ENCODE results near the gene ATP4A.
"Not testable (repeated sequence)": the region's sequence is repeated elsewhere in the genome, so short reads cannot be mapped to it uniquely, and the experiment has no call there.

ATP4A gene

GRCh38 chr19:35563207-35563829 is at the start of gene ATP4A:
TSS of gene ATP4A (minus strand) at chr19:35563658. CDS start at chr19:35563629, 29 bp downstream.
- DNase-seq (ENCODE audit: extremely low spot score) = no peak
- POLR2A ChIA-PET = interaction anchor here (0.6 kb wide), 2 partner anchors 210 to 326 kb away, joined by 3 read pairs; no protein-coding TSS in a partner anchor
- TF ChIP-seq CTCF (IDR thresholded peaks at IDR 0.05; ENCODE audit: control extremely low read depth, extremely low read depth, low read depth, missing control alignments) = no peak
- CTCF ChIA-PET = interaction anchor here (0.8 to 4.4 kb wide), 5 partner anchors 14 to 53 kb away, joined by 3 to 21 read pairs (median 3); no protein-coding TSS in a partner anchor

GRCh38 chr19:35612559-35613321 is 49.3 kb upstream of the ATP4A start, which contains the start of gene HAUS5:
TSS of gene HAUS5 (plus strand) at chr19:35612735. CDS start at chr19:35612795, 60 bp downstream.
- POLR2A ChIA-PET = interaction anchor here (0.7 kb wide), 1 partner anchor 30 kb away, joined by 3 read pairs; no protein-coding TSS in a partner anchor
- no peak for TF ChIP-seq CTCF (IDR thresholded peaks at IDR 0.05; ENCODE audit: control extremely low read depth, extremely low read depth, low read depth, missing control alignments)
- peak; percentile 97 for DNase-seq (ENCODE audit: extremely low spot score)
- CTCF ChIA-PET = interaction anchor here (0.7 to 1.7 kb wide), 5 partner anchors 10 to 117 kb away, joined by 3 to 9 read pairs (median 6); no protein-coding TSS in a partner anchor

- TF ChIP-seq CTCF (IDR thresholded peaks at IDR 0.05; ENCODE audit: control extremely low read depth, extremely low read depth, low read depth, missing control alignments) = no peak
- POLR2A ChIA-PET = no interaction called here
- CTCF ChIA-PET = interaction anchor here (1.3 to 1.7 kb wide), 3 partner anchors 11 to 117 kb away, joined by 6 to 9 read pairs (median 7); no protein-coding TSS in a partner anchor
- no peak for DNase-seq (ENCODE audit: extremely low spot score)
Measured at GRCh38 chr19:35612224-35612558, 48.7 kb upstream of the ATP4A start.

- CTCF ChIA-PET = interaction anchor here (1.0 to 4.1 kb wide), 6 partner anchors 13 to 61 kb away, joined by 3 to 23 read pairs (median 5); no protein-coding TSS in a partner anchor
- TF ChIP-seq CTCF (IDR thresholded peaks at IDR 0.05; ENCODE audit: control extremely low read depth, extremely low read depth, low read depth, missing control alignments) = no peak
- DNase-seq (ENCODE audit: extremely low spot score) = peak; percentile 65
- POLR2A ChIA-PET = no interaction called here
Measured at GRCh38 chr19:35609851-35610353, 46.4 kb upstream of the ATP4A start.

- ChIA-PET CTCF (interaction anchor here (1.1 to 4.1 kb wide), 4 partner anchors 11 to 98 kb away, joined by 3 to 23 read pairs (median 10); no protein-coding TSS in a partner anchor), POLR2A (no interaction called here)
- no peak for TF ChIP-seq CTCF (IDR thresholded peaks at IDR 0.05; ENCODE audit: control extremely low read depth, extremely low read depth, low read depth, missing control alignments)
- DNase-seq (ENCODE audit: extremely low spot score) = peak; percentile 44
Measured at GRCh38 chr19:35608251-35608650, 44.8 kb upstream of the ATP4A start.

GRCh38 chr19:35607661-35608060 is 44.2 kb upstream of the ATP4A start:
- ChIA-PET POLR2A (no interaction called here), CTCF (interaction anchor here (1.1 to 4.1 kb wide), 4 partner anchors 11 to 97 kb away, joined by 3 to 23 read pairs (median 10); no protein-coding TSS in a partner anchor)
- DNase-seq (ENCODE audit: extremely low spot score) = no peak
- TF ChIP-seq CTCF (IDR thresholded peaks at IDR 0.05; ENCODE audit: control extremely low read depth, extremely low read depth, low read depth, missing control alignments) = no peak

- CTCF ChIA-PET = interaction anchor here (1.2 to 4.6 kb wide), 4 partner anchors 10 to 97 kb away, joined by 4 to 24 read pairs (median 18); no protein-coding TSS in a partner anchor
- DNase-seq (ENCODE audit: extremely low spot score); POLR2A ChIA-PET: not testable (repeated sequence)
Measured at GRCh38 chr19:35607170-35607569, 43.7 kb upstream of the ATP4A start.

- DNase-seq (ENCODE audit: extremely low spot score); POLR2A ChIA-PET: not testable (repeated sequence)
- CTCF ChIA-PET = interaction anchor here (0.9 to 4.6 kb wide), 4 partner anchors 12 to 94 kb away, joined by 3 to 24 read pairs (median 4); no protein-coding TSS in a partner anchor
Measured at GRCh38 chr19:35604436-35604835, 41.0 kb upstream of the ATP4A start.

Measured in GM10248 (cell line).